Choroid plexus epithelial cell (primary cell): ENCODE results near the gene USP54.

Experiments
- DNase-seq: peaks from one replicate; pipeline ENCODE4 v3.0.0-alpha.2; 2010; ENCODE audit warnings: low read depth
- H3K4me3 ChIP-seq: 2 replicates; pipeline ENCODE4 v1.5.1; 2011; ENCODE audit warnings: low read depth, mild to moderate bottlenecking, control low read depth, low read length, moderate library complexity
- TF ChIP-seq, protein P1 (sequence below): conservative IDR thresholded peaks from 2 replicates; pipeline ENCODE4 v1.5.1; 2011; ENCODE audit warnings: low read depth, mild to moderate bottlenecking, control low read depth, inconsistent platforms, low read length, moderate library complexity

The USP54 gene

GRCh38 chr10:73552819-73553715 lies 38.1 kb downstream of the USP54 start:
- H3K4me3 ChIP-seq = no peak overlapping the region
- no peak for DNase-seq
- TF ChIP-seq, protein P1, sequence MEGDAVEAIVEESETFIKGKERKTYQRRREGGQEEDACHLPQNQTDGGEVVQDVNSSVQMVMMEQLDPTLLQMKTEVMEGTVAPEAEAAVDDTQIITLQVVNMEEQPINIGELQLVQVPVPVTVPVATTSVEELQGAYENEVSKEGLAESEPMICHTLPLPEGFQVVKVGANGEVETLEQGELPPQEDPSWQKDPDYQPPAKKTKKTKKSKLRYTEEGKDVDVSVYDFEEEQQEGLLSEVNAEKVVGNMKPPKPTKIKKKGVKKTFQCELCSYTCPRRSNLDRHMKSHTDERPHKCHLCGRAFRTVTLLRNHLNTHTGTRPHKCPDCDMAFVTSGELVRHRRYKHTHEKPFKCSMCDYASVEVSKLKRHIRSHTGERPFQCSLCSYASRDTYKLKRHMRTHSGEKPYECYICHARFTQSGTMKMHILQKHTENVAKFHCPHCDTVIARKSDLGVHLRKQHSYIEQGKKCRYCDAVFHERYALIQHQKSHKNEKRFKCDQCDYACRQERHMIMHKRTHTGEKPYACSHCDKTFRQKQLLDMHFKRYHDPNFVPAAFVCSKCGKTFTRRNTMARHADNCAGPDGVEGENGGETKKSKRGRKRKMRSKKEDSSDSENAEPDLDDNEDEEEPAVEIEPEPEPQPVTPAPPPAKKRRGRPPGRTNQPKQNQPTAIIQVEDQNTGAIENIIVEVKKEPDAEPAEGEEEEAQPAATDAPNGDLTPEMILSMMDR = no peak

DNA sequence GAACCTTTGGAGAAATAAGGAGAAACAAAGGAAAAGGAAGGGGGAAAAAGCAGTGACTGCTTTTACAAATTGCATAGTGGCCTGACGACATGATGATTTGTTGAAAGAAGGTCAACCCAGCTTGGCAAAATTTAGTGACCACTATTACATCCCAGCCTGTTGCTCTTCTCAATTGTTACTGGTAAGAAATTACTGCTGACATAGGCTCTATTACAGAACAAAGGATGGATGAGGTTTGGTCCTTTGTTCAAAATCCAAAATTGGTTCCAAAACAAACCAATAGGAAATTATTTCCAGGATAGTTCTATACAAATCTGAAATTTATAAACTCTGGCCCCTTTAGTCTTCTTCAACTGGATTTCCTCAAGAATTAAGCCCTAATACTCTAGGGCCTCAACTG lies 39.6 kb downstream of the USP54 start:
- no peak overlapping the region for H3K4me3 ChIP-seq
- TF ChIP-seq, protein P1 = no peak
- DNase-seq = no peak

DNA sequence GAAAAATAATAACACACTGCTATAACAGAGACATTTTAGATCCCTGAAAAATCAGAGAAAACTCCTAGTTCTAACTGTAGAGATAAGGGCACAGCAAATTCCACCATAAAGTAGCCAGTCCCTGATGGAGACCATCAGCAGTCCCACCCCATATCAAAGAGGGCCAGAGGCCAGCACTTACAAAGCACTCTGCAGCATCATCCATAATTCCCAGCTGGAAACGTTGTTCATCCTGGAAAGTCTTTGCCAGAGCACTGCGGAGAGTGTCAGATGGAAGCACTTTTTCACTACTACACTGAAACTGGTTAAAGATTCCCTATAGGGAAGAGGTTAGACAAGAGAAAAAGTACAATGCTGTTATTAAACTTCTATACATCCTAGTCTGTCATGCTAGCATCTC lies 45.8 kb downstream of the USP54 start:
- TF ChIP-seq, protein P1 = no peak
- no peak overlapping the region for H3K4me3 ChIP-seq
- DNase-seq = no peak

DNA sequence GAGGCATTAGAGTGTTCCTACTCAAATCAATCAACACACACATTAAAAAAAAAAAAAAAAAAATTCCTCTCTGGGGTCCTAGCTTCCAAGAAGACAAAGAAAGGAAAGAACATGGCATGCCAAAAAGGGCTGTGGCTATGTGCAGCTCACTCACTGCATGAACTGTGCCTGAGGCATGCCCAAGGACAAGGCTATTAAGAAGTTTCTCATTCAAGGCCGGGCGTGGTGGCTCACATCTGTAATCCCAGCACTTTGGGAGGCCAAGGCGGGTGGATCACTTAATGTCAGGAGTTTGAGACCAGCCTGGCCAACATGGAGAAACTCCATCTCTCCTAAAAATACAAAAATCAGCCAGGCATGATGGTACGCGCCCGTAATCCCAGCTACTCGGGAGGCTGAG lies 53.4 kb downstream of the USP54 start:
- no peak for DNase-seq
- H3K4me3 ChIP-seq = no peak overlapping the region
- TF ChIP-seq, protein P1 = no peak

- DNase-seq = no peak
- H3K4me3 ChIP-seq = no peak overlapping the region
- TF ChIP-seq, protein P1 = no peak
Measured at GRCh38 chr10:73537288-73537687, 53.9 kb downstream of the USP54 start.

- DNase-seq = no peak
- TF ChIP-seq, protein P1 = no peak
- H3K4me3 ChIP-seq = no peak overlapping the region
Measured at GRCh38 chr10:73534857-73535256, 56.3 kb downstream of the USP54 start.
